ENCODE results near the gene SPPL3. TPM values are rescaled to one million over a fixed set of nuclear protein-coding genes. Genes with fewer than 3 reads are reported as not detected.

The SPPL3 gene
- total and polyA plus RNA-seq, 7 donors, result 7.3 to 24.2 (median 17.5) TPM

DNA sequence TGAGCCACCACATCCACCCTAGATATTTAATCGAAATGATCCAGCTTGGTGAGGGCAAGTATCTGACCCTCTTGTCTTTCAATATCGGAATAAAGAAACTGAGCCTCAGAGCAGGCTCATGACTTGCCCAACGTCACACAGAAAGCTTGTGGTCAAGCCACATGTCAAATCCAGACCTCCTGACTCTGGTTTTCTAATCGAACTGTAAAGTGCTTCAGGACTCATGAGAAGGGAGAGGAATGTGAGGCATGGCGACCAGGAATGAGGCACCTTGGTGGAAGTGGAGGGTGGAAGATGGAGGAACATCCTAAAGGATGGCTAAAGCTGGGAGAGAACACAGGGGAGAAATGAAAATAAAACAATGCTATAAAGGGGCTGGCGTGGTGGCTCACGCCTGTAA lies 27.9 kb upstream of the SPPL3 start:
- DNase-seq (no peak), ATAC-seq (no peak)
- Histone ChIP-seq H3K36me3 (ENCODE audit: insufficient read depth in 1 of 2, low read depth in 1 of 2) (no peaks in the 10 kb centered on the region), H3K4me1 (no peaks in the 10 kb centered on the region), H3K4me3 (no peak overlapping the region), H3K27ac (no peak overlapping the region), H3K9me3 (no peaks in the 10 kb centered on the region), H3K27me3 (ENCODE audit: insufficient read depth in 3 of 3, low read length in 2 of 3) (no peaks in the 10 kb centered on the region)
- TF ChIP-seq, protein P1, sequence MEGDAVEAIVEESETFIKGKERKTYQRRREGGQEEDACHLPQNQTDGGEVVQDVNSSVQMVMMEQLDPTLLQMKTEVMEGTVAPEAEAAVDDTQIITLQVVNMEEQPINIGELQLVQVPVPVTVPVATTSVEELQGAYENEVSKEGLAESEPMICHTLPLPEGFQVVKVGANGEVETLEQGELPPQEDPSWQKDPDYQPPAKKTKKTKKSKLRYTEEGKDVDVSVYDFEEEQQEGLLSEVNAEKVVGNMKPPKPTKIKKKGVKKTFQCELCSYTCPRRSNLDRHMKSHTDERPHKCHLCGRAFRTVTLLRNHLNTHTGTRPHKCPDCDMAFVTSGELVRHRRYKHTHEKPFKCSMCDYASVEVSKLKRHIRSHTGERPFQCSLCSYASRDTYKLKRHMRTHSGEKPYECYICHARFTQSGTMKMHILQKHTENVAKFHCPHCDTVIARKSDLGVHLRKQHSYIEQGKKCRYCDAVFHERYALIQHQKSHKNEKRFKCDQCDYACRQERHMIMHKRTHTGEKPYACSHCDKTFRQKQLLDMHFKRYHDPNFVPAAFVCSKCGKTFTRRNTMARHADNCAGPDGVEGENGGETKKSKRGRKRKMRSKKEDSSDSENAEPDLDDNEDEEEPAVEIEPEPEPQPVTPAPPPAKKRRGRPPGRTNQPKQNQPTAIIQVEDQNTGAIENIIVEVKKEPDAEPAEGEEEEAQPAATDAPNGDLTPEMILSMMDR (IDR thresholded peaks at IDR 0.05), result no peak
- intact Hi-C loops (cut with DNase I), result no loop called here
- WGBS, 3 donors, result 85 to 86% (median 85%) methylated on average over 7 of the region's 7 CpGs

DNA sequence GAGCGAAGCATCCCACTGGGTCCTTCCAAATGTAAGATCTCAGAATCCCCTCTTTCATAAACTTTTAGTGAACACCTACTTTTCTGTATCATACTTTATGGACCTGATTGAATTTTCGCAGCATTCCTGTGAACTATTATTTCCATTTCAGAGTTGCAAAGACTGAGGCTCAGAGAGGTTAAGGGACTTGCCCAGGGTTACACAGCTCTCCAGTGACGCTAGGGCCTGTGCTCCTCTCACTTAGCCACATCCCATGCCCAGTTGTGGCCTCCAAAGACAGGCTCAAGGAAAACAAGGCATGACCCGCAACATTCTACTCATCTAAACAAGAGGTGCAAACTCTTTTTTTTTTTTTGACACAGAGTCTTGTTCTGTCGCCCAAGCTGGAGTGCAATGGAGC lies 25.9 kb upstream of the SPPL3 start:
- DNase-seq, result peak in 1 of 2 donors; percentile 9
- no peaks in the 10 kb centered on the region for H3K9me3 ChIP-seq
- TF ChIP-seq, protein P1 (IDR thresholded peaks at IDR 0.05), result no peak
- no peaks in the 10 kb centered on the region for H3K27me3 ChIP-seq (ENCODE audit: insufficient read depth in 3 of 3, low read length in 2 of 3)
- H3K4me3 ChIP-seq, result no peak overlapping the region
- 90 to 94% (median 91%) methylated on average over 5 of the region's 5 CpGs for WGBS, 3 donors
- no peaks in the 10 kb centered on the region for H3K36me3 ChIP-seq (ENCODE audit: insufficient read depth in 1 of 2, low read depth in 1 of 2)
- no peak overlapping the region for H3K27ac ChIP-seq
- no peak for ATAC-seq
- no peaks in the 10 kb centered on the region for H3K4me1 ChIP-seq
- intact Hi-C loops (cut with DNase I), result no loop called here

DNA sequence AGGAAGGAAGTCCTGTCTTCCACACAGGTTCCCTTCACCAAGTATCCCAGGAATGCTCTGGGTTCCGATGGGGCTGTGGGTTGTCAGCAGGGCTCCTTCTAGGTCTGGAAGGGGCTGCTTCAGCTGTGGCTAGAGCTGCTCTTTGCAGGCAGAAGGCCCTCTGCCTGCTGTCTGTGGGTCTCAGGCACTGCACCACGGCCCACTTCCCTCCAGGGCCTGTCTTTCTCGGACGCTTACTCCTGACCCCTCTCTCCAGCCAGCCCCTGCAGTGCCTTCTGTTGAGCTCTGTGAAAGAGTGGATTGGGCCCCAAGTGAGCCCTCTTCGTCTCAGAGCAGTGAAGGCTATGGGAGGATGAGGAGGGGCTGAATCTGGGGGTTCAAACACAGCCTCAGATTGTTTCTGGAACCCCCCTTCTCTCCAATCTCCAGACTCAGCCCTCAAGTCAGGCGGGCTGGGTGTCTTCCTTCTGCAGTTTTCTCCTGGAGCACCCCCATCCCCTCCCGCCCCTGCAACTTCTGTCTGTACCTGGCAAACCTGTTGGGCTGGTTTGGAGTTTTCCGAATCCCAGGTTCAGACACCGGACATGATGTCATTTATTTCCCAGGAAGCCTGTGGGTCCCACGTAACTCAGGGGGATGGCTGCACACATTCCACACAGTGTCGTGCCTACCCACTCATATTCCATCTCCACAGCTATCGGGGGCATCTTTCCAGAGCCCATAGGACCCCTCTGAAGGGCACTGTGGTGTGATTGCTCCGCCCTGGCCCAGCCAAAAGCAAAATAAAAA lies 24.9 kb upstream of the SPPL3 start:
- Histone ChIP-seq H3K4me3 (no peak overlapping the region), H3K36me3 (ENCODE audit: insufficient read depth in 1 of 2, low read depth in 1 of 2) (no peaks in the 10 kb centered on the region), H3K4me1 (no peaks in the 10 kb centered on the region), H3K27me3 (ENCODE audit: insufficient read depth in 3 of 3, low read length in 2 of 3) (no peaks in the 10 kb centered on the region), H3K9me3 (no peaks in the 10 kb centered on the region), H3K27ac (no peak overlapping the region)
- intact Hi-C loops (cut with DNase I), result no loop called here
- 63 to 71% (median 65%) methylated on average over 13 of the region's 13 CpGs for WGBS, 3 donors
- ATAC-seq (peak in 1 of 4 donors; percentile 46), DNase-seq (peak in 1 of 2 donors; percentile 48)
- TF ChIP-seq, protein P1 (IDR thresholded peaks at IDR 0.05), result no peak

DNA sequence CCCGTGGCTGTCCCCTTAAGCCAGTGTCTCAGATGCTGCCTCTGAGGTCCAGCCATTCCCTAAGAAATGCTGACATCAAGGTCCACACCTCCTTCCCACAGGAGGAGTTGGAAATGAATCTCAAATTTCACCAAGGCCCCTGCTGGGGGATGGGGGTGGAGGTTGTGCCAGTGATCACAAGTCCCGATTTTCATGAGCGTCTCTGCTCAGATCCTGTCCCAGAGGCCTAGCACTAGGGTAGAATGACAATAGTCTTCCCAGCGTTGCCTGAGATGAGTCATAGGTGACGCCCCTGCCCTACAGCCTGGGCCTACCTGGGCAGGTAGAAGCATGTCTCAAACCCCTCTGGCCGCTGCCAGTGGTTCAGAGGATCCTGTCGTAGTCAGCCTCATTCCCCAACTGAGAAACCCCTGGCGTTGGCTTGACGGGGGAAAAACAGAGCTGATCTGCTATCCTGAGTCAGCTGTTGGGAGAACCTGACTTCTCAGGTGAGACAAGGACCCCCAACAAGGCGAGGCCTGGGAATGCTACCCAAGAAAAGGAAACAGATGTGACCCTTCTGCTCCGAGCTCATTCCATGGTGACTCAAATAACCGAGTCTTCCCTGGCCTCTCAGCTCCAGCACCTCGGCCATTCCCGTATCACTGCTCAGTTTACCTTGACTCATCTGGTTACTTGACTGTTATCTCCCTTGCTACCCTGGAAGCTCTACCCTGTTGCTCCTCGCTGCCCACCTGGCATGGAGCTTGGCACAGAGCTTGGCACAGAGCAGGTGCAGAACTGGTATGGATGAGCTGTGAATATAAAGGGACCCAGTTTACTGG lies 21.8 kb upstream of the SPPL3 start:
- Histone ChIP-seq H3K9me3 (no peaks in the 10 kb centered on the region), H3K36me3 (ENCODE audit: insufficient read depth in 1 of 2, low read depth in 1 of 2) (no peaks in the 10 kb centered on the region), H3K27me3 (ENCODE audit: insufficient read depth in 3 of 3, low read length in 2 of 3) (no peaks in the 10 kb centered on the region), H3K27ac (no peak overlapping the region), H3K4me1 (no peaks in the 10 kb centered on the region), H3K4me3 (no peak overlapping the region)
- 66 to 76% (median 72%) methylated on average over 15 of the region's 15 CpGs for WGBS, 3 donors
- TF ChIP-seq, protein P1 (IDR thresholded peaks at IDR 0.05), result no peak
- DNase-seq (no peak), ATAC-seq (no peak)
- intact Hi-C loops (cut with DNase I), result no loop called here
